Testis (tissue), 3 donors: ENCODE results near the gene CRYL1. TPM values are rescaled to one million over a fixed set of nuclear protein-coding genes. Genes with fewer than 3 reads are reported as not detected.

Experiments used
- DNase-seq: peaks from one replicate; pipeline ENCODE4 v3.0.0-alpha.2; 2019
- H3K27ac ChIP-seq, 2 donors: fragments of 200-600 bp; sonication (generic); one replicate each; pipeline ENCODE4 v1.5.1; 2019
- H3K27me3 ChIP-seq: fragments of 200-600 bp; sonication (generic); one replicate; pipeline ENCODE4 v1.5.1; 2019
- H3K36me3 ChIP-seq: fragments of 200-600 bp; sonication (generic); one replicate; pipeline ENCODE4 v1.5.1; 2017; ENCODE audit warnings: low read depth; ENCODE audit errors: missing control alignments
- H3K4me1 ChIP-seq: fragments of 200-600 bp; sonication (generic); one replicate; pipeline ENCODE4 v1.5.1; 2019
- H3K4me3 ChIP-seq, 2 donors: fragments of 200-600 bp; sonication (generic); one replicate each; pipeline ENCODE4 v1.5.1; 2017 to 2019
- H3K9me3 ChIP-seq: fragments of 200-600 bp; sonication (generic); one replicate; pipeline ENCODE4 v1.5.1; 2017
- CTCF ChIP-seq, 3 experiments: fragments of 450-650 bp in 2 of 3; fragments of 200-600 bp in 1 of 3; sonication (generic) in 1 of 3; IDR thresholded peaks; one replicate each; pipeline ENCODE4 v1.5.1; 2016 to 2019; ENCODE audit warnings: antibody characterized with exemption in 3 of 3, mild to moderate bottlenecking in 2 of 3, moderate library complexity in 1 of 3
- POLR2A ChIP-seq: fragments of 450-650 bp; IDR thresholded peaks from one replicate; pipeline ENCODE4 v1.6.1; 2017; ENCODE audit warnings: antibody characterized with exemption, mild to moderate bottlenecking, moderate library complexity
- WGBS, 2 donors: methylation state at CpG; one replicate each; pipeline ENCODE4 v1.1.5; 2018; 5-methylcytosine and 5-hydroxymethylcytosine counted together
- intact Hi-C: fragments of 100-400 bp; cut with DNase I; formaldehyde crosslinking; loops from one replicate; pipeline ENCODE4 v1.15.1; 2023; ENCODE audit warnings: low total_unique reads
- polyA plus RNA-seq: library from polyadenylated mRNA; stranded (reverse); fragments of 350-450 nt; fragmentation: Illumina TruSeq; extraction: RNeasy Lipid Tissue Mini Kit (QIAGEN cat#74804); gene quantifications from one replicate; pipeline ENCODE4 v1.2.3, GENCODE V29; 2014; ENCODE audit warnings: low read depth, low replicate concordance; ENCODE audit not compliant: insufficient read depth
- total RNA-seq, 2 donors: library from RNA; depleted of rRNA; stranded (reverse); fragments of >200 nt; gene quantifications; one replicate each; pipeline ENCODE4 v1.2.3, GENCODE V29; 2016

CRYL1 gene
- total and polyA plus RNA-seq, 3 donors from 2014 or later = 8.0 to 16.8 (median 16.8) TPM

DNA sequence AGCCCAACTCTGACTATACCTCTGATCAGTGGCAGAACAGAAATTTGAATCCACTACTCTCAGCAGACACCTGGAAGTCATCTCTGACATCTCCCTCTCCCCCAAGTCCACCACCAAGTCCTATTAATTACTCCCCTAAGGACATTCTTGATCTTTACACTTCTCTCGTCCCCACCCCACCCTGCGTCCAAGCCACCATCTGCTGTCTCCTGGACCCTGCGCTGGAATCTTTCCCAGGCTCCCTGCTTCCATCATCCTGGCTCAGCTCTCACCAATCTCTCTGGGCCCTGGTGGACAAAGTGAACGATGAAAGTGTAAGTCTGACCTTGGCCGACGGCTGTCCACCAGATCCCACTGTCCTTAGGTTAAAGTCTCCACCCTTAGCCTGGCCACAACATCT is 147.9 kb downstream of the CRYL1 start:
- H3K4me3 ChIP-seq = no peak overlapping the region
- H3K27me3 ChIP-seq = no peaks in the 10 kb centered on the region
- no peaks in the 10 kb centered on the region for H3K9me3 ChIP-seq
- no peak for DNase-seq
- H3K36me3 ChIP-seq = no peaks in the 10 kb centered on the region
- TF ChIP-seq CTCF (IDR thresholded peaks at IDR 0.05) (no peak), POLR2A (no peak)
- 59 to 74% methylated on average over 6 of the region's 6 CpGs for WGBS, 2 donors
- H3K4me1 ChIP-seq = no peaks in the 10 kb centered on the region
- intact Hi-C loops = no loop called here
- H3K27ac ChIP-seq = no peak overlapping the region

GRCh38 chr13:20375871-20376270 is 149.8 kb downstream of the CRYL1 start:
- Histone ChIP-seq H3K9me3 (no peaks in the 10 kb centered on the region), H3K27me3 (no peaks in the 10 kb centered on the region), H3K36me3 (no peaks in the 10 kb centered on the region), H3K27ac (no peak overlapping the region), H3K4me1 (no peaks in the 10 kb centered on the region), H3K4me3 (no peak overlapping the region)
- WGBS, 2 donors = 93 to 95% methylated on average over 6 of the region's 6 CpGs
- intact Hi-C loops = no loop called here
- TF ChIP-seq CTCF (IDR thresholded peaks at IDR 0.05) = no peak
- TF ChIP-seq POLR2A = no peak
- no peak for DNase-seq

- H3K27ac ChIP-seq = no peak overlapping the region
- no peak for TF ChIP-seq CTCF (IDR thresholded peaks at IDR 0.05)
- TF ChIP-seq POLR2A = no peak
- H3K36me3 ChIP-seq = no peaks in the 10 kb centered on the region
- intact Hi-C loops = no loop called here
- H3K4me3 ChIP-seq = no peak overlapping the region
- no peaks in the 10 kb centered on the region for H3K4me1 ChIP-seq
- no peaks in the 10 kb centered on the region for H3K27me3 ChIP-seq
- H3K9me3 ChIP-seq = no peaks in the 10 kb centered on the region
- DNase-seq = no peak
These were observed 151.8 kb downstream of the CRYL1 start for GRCh38 chr13:20373861-20374260.

DNA sequence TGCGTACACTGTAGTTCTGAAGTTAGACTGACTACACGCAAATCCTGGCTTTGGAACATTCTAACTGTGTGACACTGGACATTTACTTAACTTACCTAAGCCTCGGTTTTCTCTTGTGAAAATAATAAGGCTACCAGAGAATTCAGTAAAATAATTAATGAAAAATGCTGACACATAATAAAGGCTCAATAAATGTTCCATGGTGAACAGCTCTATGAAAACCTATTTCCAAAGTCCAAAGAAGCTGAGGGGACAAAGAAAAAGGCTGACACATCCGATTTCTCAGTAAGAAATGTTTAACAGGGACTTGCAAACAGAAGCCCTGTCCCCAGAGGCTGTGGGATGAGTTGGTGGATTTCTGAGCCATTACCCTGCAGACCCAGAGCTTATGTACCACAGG is 153.8 kb downstream of the CRYL1 start:
- Histone ChIP-seq H3K4me3 (no peak overlapping the region), H3K27ac (no peak overlapping the region), H3K27me3 (no peaks in the 10 kb centered on the region), H3K4me1 (no peaks in the 10 kb centered on the region), H3K36me3 (no peaks in the 10 kb centered on the region), H3K9me3 (no peaks in the 10 kb centered on the region)
- intact Hi-C loops = no loop called here
- no peak for DNase-seq
- no peak for TF ChIP-seq POLR2A
- no peak for TF ChIP-seq CTCF (IDR thresholded peaks at IDR 0.05)
- 83 to 89% methylated on average over 4 of the region's 4 CpGs for WGBS, 2 donors

GRCh38 chr13:20370815-20371421 is 154.7 kb downstream of the CRYL1 start:
- Histone ChIP-seq H3K27me3 (no peaks in the 10 kb centered on the region), H3K4me1 (no peaks in the 10 kb centered on the region), H3K27ac (no peak overlapping the region), H3K4me3 (no peak overlapping the region), H3K36me3 (no peaks in the 10 kb centered on the region), H3K9me3 (no peaks in the 10 kb centered on the region)
- WGBS, 2 donors = 66 to 71% methylated on average over 2 of the region's 2 CpGs
- intact Hi-C loops = no loop called here
- TF ChIP-seq CTCF (IDR thresholded peaks at IDR 0.05) (no peak), POLR2A (no peak)
- DNase-seq = no peak
